22Rv1 (cell line): Measurements from ENCODE around the gene ATP5F1B.
"Not testable (repeated sequence)": the region's sequence is repeated elsewhere in the genome, so short reads cannot be mapped to it uniquely, and the experiment has no call there.

Experiments used
- H3K27ac ChIP-seq: fragments of 450-650 bp; 2 replicates; pipeline ENCODE4 v1.5.1; 2017
- ZFX ChIP-seq: fragments of 450-650 bp; IDR thresholded peaks from 2 replicates; pipeline ENCODE4 v1.6.1; 2017; ENCODE audit warnings: antibody characterized with exemption, borderline replicate concordance
- TF ChIP-seq, protein P1 (sequence below): fragments of 450-650 bp; IDR thresholded peaks from 2 replicates; pipeline ENCODE4 v1.5.1; 2017; ENCODE audit warnings: mild to moderate bottlenecking

ATP5F1B gene

DNA sequence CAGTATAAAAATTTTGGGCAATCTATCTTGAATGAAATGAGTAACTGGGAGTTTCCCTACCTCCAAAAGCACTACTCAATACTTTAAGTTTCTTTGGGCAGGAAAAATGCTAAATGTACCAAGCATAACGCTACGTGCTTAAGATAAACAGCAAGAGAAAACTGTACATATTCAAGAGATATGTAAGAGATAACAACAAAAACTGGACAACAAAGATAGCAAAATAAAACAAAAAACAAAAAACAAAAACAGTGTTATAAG lies 22.3 kb upstream of the ATP5F1B start:
- peak overlapping the region; percentile 4; the same call in 1 of the 2 replicates for H3K27ac ChIP-seq
- TF ChIP-seq ZFX: no peak
- TF ChIP-seq, protein P1, sequence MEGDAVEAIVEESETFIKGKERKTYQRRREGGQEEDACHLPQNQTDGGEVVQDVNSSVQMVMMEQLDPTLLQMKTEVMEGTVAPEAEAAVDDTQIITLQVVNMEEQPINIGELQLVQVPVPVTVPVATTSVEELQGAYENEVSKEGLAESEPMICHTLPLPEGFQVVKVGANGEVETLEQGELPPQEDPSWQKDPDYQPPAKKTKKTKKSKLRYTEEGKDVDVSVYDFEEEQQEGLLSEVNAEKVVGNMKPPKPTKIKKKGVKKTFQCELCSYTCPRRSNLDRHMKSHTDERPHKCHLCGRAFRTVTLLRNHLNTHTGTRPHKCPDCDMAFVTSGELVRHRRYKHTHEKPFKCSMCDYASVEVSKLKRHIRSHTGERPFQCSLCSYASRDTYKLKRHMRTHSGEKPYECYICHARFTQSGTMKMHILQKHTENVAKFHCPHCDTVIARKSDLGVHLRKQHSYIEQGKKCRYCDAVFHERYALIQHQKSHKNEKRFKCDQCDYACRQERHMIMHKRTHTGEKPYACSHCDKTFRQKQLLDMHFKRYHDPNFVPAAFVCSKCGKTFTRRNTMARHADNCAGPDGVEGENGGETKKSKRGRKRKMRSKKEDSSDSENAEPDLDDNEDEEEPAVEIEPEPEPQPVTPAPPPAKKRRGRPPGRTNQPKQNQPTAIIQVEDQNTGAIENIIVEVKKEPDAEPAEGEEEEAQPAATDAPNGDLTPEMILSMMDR: no peak

DNA sequence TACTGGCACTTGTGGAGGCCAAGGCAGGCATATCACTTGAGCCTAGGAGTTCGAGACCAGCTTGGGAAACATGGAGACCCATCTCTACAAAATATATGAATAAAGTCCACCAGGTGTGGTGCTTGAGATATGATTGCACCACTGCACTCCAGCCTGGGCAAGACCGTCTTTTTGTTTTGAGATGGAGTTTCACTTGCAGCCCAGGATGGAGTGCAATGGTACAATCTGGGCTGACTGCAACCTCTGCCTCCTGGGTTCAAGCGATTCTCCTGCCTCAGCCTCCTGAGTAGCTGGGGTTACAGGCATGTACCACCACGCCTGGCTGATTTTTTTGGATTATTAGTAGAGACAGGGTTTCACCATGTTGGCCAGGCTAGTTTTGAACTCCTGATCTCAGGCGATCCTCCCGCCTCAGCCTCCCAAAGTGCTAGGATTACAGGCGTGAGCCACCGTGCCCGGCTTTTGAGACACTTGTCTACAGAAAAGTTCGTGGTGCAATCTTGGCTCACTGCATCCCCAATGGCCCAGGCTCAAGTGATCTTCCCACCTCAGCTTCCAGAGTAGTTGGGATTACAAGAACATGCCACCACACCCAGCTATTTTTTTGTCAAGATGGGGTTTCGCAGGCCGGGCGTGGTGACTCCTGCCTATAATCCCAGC lies 16.3 kb upstream of the ATP5F1B start:
- peak overlapping the region; percentile 21 for H3K27ac ChIP-seq
- TF ChIP-seq, protein P1: no peak
- TF ChIP-seq ZFX: no peak

DNA sequence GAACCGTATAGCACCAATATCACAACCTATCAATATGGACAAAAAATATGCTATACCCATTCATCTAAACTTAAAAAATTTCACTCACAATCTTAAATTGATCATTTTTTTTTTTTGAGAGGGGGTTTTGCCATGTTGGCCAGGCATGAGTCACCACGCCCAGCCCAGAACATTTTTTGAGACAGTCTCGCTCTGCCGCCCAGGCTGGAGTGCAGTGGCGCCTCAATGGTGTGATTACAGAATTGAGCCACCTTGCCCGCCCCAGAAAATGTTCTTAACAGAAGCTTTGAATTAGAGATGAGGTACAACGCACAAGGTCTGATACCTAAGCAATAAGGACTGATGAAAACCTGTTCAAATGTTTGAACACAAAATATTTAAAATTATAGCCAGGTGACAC lies 15.8 kb upstream of the ATP5F1B start:
- peak overlapping the region; percentile 21 for H3K27ac ChIP-seq

DNA sequence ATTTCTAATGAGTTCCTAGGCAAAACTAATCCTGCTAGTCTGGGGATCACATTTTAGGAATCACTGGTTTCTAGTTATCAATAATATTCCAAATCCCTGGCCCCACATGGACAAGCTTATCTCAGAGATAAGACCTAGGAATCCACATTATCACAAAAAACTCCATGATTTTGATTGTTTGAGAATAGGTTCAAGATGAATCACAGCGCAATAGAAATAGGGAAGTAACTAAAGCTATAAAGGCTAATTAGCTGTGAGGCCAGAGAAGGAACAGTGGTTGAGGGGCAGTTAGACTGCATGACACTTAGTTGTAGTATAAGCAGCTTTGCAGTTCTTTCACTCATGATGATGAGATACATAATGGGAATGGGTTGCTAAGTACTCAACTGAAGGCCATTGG lies 13.1 kb upstream of the ATP5F1B start:
- TF ChIP-seq, protein P1: no peak
- TF ChIP-seq ZFX: no peak
- H3K27ac ChIP-seq: no peak overlapping the region

More for the DNA sequence above, 15.8 kb upstream of the ATP5F1B start:
- TF ChIP-seq, protein P1: no peak
- TF ChIP-seq ZFX: no peak

DNA sequence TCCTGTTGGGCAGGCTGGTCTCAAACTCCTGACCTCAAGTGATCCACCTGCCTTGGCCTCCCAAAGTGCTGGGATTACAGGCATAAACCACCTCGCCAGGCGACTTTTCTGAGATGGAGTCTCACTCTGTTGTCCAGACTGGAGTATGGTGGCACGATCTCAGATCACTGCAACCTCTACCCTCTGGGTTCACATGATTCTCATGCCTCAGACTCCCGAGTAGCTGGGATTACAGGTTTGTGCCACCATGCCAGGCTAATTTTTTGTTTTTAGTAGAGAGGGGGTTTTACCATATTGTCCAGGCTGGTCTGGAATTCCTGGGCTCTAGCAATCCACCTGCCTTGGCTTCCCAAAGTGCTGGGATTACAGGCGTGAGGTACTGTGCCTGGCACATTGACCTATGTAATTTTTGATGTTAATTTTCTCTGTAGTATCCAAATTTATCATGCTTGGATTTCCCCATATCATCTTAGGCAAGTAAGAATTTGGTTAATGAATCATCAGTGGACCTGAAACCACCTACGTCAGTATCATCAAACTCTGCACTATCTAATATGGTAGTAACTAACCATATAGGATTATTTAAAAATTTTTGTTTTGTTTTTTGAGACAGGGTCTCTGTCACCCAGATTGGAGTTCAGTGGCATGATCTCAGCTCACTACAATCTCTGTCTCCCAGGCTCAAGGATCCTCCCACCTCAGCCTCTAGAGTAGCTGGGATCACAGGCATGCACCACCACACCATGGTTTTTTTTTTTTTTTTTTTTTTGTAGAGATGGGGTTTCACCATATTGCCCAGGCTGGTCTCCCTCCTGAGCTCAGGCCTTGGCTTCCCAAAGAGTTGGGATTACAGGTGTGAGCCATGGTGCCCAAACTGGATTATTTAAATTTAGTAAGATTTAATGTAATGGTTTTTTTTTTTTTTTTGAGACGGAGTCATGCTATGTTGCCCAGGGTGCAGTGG lies 11.9 kb upstream of the ATP5F1B start:
- no peak for TF ChIP-seq ZFX
- TF ChIP-seq, protein P1: no peak
- no peak overlapping the region for H3K27ac ChIP-seq

DNA sequence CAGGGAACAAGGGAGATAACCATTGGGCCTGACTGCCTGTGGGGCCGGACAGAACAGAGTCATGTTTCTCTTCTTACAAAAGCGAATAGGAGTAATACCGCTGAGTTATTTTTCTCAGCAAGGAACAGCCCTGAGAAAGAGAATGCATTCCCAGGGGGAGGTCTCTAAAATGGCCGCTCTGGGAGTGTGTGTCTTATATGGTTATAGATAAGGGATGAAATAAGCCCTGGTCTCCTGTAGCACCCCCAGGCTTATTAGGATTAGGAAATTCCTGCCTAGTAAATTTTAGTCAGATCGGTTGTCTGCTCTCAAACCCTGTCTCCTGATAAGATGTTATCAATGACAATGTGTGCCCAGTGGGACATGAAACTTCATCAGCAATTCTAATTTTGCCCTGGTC lies 8.0 kb upstream of the ATP5F1B start:
- not testable (repeated sequence) for H3K27ac ChIP-seq

DNA sequence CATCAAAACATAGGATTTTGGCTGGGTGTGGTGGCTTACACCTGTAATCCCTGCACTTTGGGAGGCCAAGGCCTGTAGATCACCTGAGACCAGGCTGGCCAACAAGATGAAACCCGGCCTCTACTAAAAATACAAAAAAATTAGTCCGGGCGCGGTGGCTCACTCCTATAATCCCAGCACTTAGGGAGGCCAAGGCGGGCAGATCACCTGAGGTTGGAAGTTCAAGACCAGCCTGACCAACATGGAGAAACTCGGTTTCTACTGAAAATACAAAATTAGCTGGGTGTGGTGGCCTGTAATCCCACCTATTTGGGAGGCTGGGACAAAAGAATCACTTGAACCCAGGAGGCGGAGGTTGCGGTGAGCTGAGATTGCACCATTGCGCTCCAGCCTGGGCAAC lies 2.2 kb upstream of the ATP5F1B start:
- not testable (repeated sequence) for H3K27ac ChIP-seq

DNA sequence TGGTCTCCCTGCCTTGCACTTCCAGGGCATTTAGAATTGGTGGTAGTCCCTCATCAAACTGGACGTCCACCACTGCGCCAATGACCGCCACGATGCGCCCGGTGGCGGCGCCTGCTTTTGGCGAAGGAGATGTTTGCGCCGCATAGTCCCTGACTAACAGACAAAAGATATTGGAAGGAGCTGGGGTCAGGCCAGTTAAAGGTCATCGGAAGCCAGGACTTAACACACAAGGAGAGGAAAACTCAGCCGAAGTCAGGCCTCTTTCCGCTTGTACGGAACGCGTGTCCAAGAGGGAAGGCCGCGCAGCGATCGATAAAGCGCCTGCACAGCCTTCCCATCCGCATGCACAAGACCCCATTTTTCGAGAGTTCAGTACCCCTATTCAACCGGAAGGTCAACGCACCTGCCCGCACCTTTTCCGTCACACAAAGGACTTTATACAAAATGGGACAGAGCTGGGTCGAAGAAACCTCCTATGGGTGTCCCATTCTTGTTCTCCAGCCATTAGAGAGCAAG lies 525 bp downstream of the ATP5F1B start:
- TF ChIP-seq, protein P1: no peak
- no peak for TF ChIP-seq ZFX
- H3K27ac ChIP-seq: peak overlapping the region; percentile 96
